K562 (cell line): ENCODE data around the gene CFAP53. TPM values are rescaled to one million over a fixed set of nuclear protein-coding genes. Genes with fewer than 3 reads are reported as not detected.

Experiments used
- ARID2 ChIP-seq: fragments of 450-650 bp; IDR thresholded peaks from 2 replicates; pipeline ENCODE4 v1.6.1; 2017; ENCODE audit warnings: antibody characterized with exemption, mild to moderate bottlenecking
- BRD4 ChIP-seq: fragments of 200-600 bp; sonication (generic); IDR thresholded peaks from 2 replicates; pipeline ENCODE4 v1.6.1; 2017; ENCODE audit warnings: inconsistent platforms
- CTCF ChIP-seq, 3 experiments: IDR thresholded peaks in 2 of 3; conservative IDR thresholded peaks in 1 of 3; 2 replicates each; pipeline ENCODE4 v1.5.1; 2011 to 2012; ENCODE audit warnings: low read length in 3 of 3, mild to moderate bottlenecking in 3 of 3, control low read depth in 2 of 3, improper control_type of control experiment in 1 of 3, inconsistent platforms in 1 of 3, low read depth in 1 of 3, mixed read lengths in 1 of 3, moderate library complexity in 1 of 3; ENCODE audit not compliant: insufficient read depth in 2 of 3
- E2F4 ChIP-seq: sonication (generic); formaldehyde crosslinking; IDR thresholded peaks from 2 replicates; pipeline ENCODE4 v1.8.0; 2022; ENCODE audit warnings: mild to moderate bottlenecking, low read depth, missing genetic modification reagents
- EGR1 ChIP-seq: fragments of 450-650 bp; conservative IDR thresholded peaks from 2 replicates; pipeline ENCODE4 v1.6.1; 2017; ENCODE audit warnings: mild to moderate bottlenecking
- ETV1 ChIP-seq: fragments of 450-650 bp; conservative IDR thresholded peaks from 2 replicates; pipeline ENCODE4 v1.6.1; 2016; ENCODE audit warnings: missing genetic modification characterization, control low read depth, low read depth, missing compliant biosample characterization
- HDAC1 ChIP-seq, 2 experiments: fragments of 450-650 bp; IDR thresholded peaks; 2 replicates each; pipeline ENCODE4 v1.6.1; 2016 to 2017; ENCODE audit warnings: inconsistent platforms in 1 of 2, mild to moderate bottlenecking in 1 of 2, moderate library complexity in 1 of 2
- HDAC2 ChIP-seq: fragments of 450-650 bp; IDR thresholded peaks from 2 replicates; pipeline ENCODE4 v1.6.1; 2016; ENCODE audit warnings: mild to moderate bottlenecking
- MCM2 ChIP-seq: fragments of 450-650 bp; IDR thresholded peaks from 2 replicates; pipeline ENCODE4 v1.6.1; 2017; ENCODE audit warnings: low read depth, mild to moderate bottlenecking
- PML ChIP-seq: IDR thresholded peaks from 2 replicates; pipeline ENCODE4 v1.6.1; 2012; ENCODE audit warnings: low read length, inconsistent platforms
- ZNF263 ChIP-seq: sonication (generic); formaldehyde crosslinking; IDR thresholded peaks from 2 replicates; pipeline ENCODE4 v1.8.0; 2022; ENCODE audit warnings: mild to moderate bottlenecking, missing genetic modification reagents, borderline replicate concordance
- ZNF695 ChIP-seq: fragments of 450-650 bp; formaldehyde crosslinking; IDR thresholded peaks from 2 replicates; pipeline ENCODE4 v1.4.0; 2020; ENCODE audit warnings: mild to moderate bottlenecking, moderate library complexity
- polyA plus RNA-seq, 8 experiments: library from polyadenylated mRNA; depleted of rRNA in 4 of 8; stranded (reverse) in 5 of 8; unstranded in 3 of 8; fragments of >200 nt; fragmentation: Nextera tagmentation in 2 of 8; fragmentation: Illumina TruSeq in 1 of 8; extraction: Ambion mirVana in 2 of 8; extraction: Trizol in 1 of 8; gene quantifications; 2 replicates each; pipeline versions ENCODE4 v1.2.1 to v1.2.3, GENCODE V29; 2011 to 2014; ENCODE audit warnings: inconsistent platforms in 1 of 8, missing spikeins in 1 of 8
- total RNA-seq, 7 experiments: library from RNA; depleted of rRNA in 6 of 7; stranded (reverse); fragments of >200 nt in 6 of 7; fragmentation: Illumina TruSeq in 2 of 7; extraction: Trizol in 2 of 7; gene quantifications; 2 replicates each; pipeline versions ENCODE4 v1.2.1 to v1.2.3, GENCODE V29; 2011 to 2021; ENCODE audit warnings: low replicate concordance in 1 of 7
- TF ChIP-seq, protein P1 (sequence below), 2 experiments: fragments of 450-650 bp in 1 of 2; sonication (generic) in 1 of 2; formaldehyde crosslinking in 1 of 2; IDR thresholded peaks; 2 replicates each; pipeline versions ENCODE4 v1.7.1 to v1.9.0; 2016 to 2022; ENCODE audit warnings: inconsistent platforms in 1 of 2, mild to moderate bottlenecking in 1 of 2, missing genetic modification reagents in 1 of 2

Gene CFAP53
- total and polyA plus RNA-seq, 9 of the 15 experiments (the other 6 are each of a cell fraction or from before 2014, with no cell fraction given), result 0.21 to 1.9 (median 1.2) TPM

DNA sequence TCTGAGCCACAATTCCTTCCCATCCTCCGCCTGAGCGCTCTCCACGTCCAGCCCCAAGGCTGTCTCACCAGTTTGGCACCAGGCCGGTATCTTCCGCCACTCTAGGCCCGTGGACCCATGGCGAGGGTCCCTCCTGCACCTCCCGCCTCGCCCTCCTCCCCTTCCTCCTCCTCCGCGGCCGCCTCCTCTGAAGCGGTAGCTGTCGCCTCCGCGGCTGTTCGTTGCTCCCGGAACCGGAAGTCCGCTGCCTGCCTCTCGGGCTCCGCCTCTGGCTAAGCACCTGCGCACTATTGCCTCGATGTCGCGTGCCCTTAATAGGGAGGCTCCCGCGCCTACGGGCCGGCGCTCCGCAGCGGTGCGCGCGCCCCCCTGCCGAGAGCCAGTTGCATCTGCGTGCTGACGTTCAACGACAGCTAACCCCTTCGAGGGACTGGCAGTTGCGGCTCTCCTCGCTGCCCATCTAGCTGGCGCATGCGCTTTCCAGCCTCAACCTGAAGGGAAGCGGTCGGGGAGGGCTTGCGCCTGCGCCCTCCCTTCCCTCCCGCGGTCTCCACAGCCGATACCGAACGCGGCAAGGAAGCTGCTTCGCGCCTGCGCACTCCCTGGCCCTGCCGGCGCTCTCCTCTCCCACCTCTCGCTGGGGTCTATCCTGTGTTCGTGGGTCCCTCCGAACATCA lies 15.1 kb upstream of the CFAP53 start, which contains the start of gene MBD1 (continued):
- TF ChIP-seq CTCF (IDR thresholded peaks at IDR 0.05 in 2 of 3, conservative IDR thresholded peaks at IDR 0.05 in 1 of 3; ENCODE audit: insufficient read depth in 2 of 3, low read depth in 1 of 3, low read length in 3 of 3) (peak in 2 of 3 experiments; percentile 23 to 29; a peak in 2 of 6 replicates), EGR1 (peak; percentile 81), MCM2 (peak; percentile 72), HDAC2 (peak; percentile 25; the same call in 1 of the 2 replicates), ZNF263 (peak; percentile 100), ZNF695 (CRISPR knock-in tag) (no peak), ETV1 (tag) (peak; percentile 56), PML (peak; percentile 36; the same call in 1 of the 2 replicates), BRD4 (no peak), E2F4 (no peak), ARID2 (no peak), HDAC1 (IDR thresholded peaks at IDR 0.05) (peak in 1 of 2 experiments; percentile 88; a peak in 2 of 4 replicates)
- TF ChIP-seq, protein P1, sequence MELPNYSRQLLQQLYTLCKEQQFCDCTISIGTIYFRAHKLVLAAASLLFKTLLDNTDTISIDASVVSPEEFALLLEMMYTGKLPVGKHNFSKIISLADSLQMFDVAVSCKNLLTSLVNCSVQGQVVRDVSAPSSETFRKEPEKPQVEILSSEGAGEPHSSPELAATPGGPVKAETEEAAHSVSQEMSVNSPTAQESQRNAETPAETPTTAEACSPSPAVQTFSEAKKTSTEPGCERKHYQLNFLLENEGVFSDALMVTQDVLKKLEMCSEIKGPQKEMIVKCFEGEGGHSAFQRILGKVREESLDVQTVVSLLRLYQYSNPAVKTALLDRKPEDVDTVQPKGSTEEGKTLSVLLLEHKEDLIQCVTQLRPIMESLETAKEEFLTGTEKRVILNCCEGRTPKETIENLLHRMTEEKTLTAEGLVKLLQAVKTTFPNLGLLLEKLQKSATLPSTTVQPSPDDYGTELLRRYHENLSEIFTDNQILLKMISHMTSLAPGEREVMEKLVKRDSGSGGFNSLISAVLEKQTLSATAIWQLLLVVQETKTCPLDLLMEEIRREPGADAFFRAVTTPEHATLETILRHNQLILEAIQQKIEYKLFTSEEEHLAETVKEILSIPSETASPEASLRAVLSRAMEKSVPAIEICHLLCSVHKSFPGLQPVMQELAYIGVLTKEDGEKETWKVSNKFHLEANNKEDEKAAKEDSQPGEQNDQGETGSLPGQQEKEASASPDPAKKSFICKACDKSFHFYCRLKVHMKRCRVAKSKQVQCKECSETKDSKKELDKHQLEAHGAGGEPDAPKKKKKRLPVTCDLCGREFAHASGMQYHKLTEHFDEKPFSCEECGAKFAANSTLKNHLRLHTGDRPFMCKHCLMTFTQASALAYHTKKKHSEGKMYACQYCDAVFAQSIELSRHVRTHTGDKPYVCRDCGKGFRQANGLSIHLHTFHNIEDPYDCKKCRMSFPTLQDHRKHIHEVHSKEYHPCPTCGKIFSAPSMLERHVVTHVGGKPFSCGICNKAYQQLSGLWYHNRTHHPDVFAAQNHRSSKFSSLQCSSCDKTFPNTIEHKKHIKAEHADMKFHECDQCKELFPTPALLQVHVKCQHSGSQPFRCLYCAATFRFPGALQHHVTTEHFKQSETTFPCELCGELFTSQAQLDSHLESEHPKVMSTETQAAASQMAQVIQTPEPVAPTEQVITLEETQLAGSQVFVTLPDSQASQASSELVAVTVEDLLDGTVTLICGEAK (IDR thresholded peaks at IDR 0.05), result peak; percentile 94
- TF ChIP-seq, protein P1 (CRISPR knock-in tag; IDR thresholded peaks at IDR 0.05), result no peak
